ENCODE results near the gene SCN1A.

Gene SCN1A

DNA sequence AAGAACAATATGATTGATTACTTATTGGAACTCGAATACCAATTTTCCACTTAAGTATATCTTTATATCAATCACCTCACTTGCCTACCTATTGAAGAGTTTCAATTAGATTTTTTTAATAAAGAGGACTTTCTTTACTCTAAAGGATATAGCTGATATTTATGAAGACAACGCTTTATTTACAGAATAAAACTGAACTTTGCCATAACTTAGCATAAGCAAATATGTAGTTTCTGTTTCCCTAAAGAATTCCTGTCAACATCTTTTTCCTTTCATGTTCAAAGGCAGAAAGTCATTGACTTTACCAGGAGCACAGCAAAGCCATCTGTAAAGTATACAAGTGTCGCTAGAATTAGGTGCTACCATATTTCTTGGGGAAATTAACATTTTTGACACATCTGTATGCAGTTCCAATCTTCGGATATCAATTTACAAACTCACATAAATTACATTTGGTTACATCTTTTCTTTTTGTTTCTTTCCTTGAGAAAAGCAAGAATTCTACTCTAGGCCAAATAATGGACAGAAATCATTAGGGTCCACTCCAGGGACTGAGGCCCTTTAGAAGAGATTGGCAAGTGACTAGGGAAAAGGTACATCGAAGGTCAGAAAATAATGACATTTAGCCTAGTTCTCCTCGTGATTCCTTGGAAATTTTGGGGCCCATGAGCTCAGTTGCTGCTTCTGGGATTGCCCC, 7.5 kb upstream of the SCN1A start:
- Histone ChIP-seq H3K4me1 (ENCODE audit: control insufficient read depth, insufficient read depth, low read length) (no peaks in the 10 kb centered on the region), H3K9me3 (ENCODE audit: control insufficient read depth in 2 of 2, low read length in 2 of 2) (no peaks in the 10 kb centered on the region), H3K27me3 (ENCODE audit: control insufficient read depth in 1 of 2, insufficient read depth in 2 of 2, low read length in 2 of 2) (peaks cover 0 to 7% of the 10 kb centered on the region in 2 donors), H3K27ac (ENCODE audit: low read length) (no peak overlapping the region), H3K9ac (ENCODE audit: low read length in 2 of 2) (no peak overlapping the region), H3K4me3 (ENCODE audit: low read length in 2 of 2) (no peak overlapping the region), H3K36me3 (ENCODE audit: control insufficient read depth in 2 of 2, insufficient read depth in 2 of 2, low read length in 2 of 2) (no peaks in the 10 kb centered on the region)

GRCh38 chr2:166134252-166135151, 6.7 kb upstream of the SCN1A start:
- H3K9ac ChIP-seq (ENCODE audit: low read length in 2 of 2), result no peak overlapping the region
- no peaks in the 10 kb centered on the region for H3K4me1 ChIP-seq (ENCODE audit: control insufficient read depth, insufficient read depth, low read length)
- H3K4me3 ChIP-seq (ENCODE audit: low read length in 2 of 2), result no peak overlapping the region
- H3K27me3 ChIP-seq (ENCODE audit: control insufficient read depth in 1 of 2, insufficient read depth in 2 of 2, low read length in 2 of 2), result peaks cover 0 to 7% of the 10 kb centered on the region in 2 donors
- no peak overlapping the region for H3K27ac ChIP-seq (ENCODE audit: low read length)
- H3K9me3 ChIP-seq (ENCODE audit: control insufficient read depth in 2 of 2, low read length in 2 of 2), result no peaks in the 10 kb centered on the region
- H3K36me3 ChIP-seq (ENCODE audit: control insufficient read depth in 2 of 2, insufficient read depth in 2 of 2, low read length in 2 of 2), result no peaks in the 10 kb centered on the region

GRCh38 chr2:166133653-166134052, 5.8 kb upstream of the SCN1A start:
- H3K4me1 ChIP-seq (ENCODE audit: control insufficient read depth, insufficient read depth, low read length), result no peaks in the 10 kb centered on the region
- H3K4me3 ChIP-seq (ENCODE audit: low read length in 2 of 2), result no peak overlapping the region
- H3K9me3 ChIP-seq (ENCODE audit: control insufficient read depth in 2 of 2, low read length in 2 of 2), result no peaks in the 10 kb centered on the region
- no peaks in the 10 kb centered on the region for H3K36me3 ChIP-seq (ENCODE audit: control insufficient read depth in 2 of 2, insufficient read depth in 2 of 2, low read length in 2 of 2)
- peaks cover 0 to 7% of the 10 kb centered on the region in 2 donors for H3K27me3 ChIP-seq (ENCODE audit: control insufficient read depth in 1 of 2, insufficient read depth in 2 of 2, low read length in 2 of 2)
- H3K27ac ChIP-seq (ENCODE audit: low read length), result no peak overlapping the region
- H3K9ac ChIP-seq (ENCODE audit: low read length in 2 of 2), result no peak overlapping the region

GRCh38 chr2:166128156-166128505, 311 bp upstream of the SCN1A start:
- Histone ChIP-seq H3K4me3 (ENCODE audit: low read length in 2 of 2) (no peak overlapping the region), H3K27ac (ENCODE audit: low read length) (no peak overlapping the region), H3K27me3 (ENCODE audit: control insufficient read depth in 1 of 2, insufficient read depth in 2 of 2, low read length in 2 of 2) (peaks cover 0 to 2% of the 10 kb centered on the region in 2 donors), H3K9ac (ENCODE audit: low read length in 2 of 2) (no peak overlapping the region), H3K36me3 (ENCODE audit: control insufficient read depth in 2 of 2, insufficient read depth in 2 of 2, low read length in 2 of 2) (no peaks in the 10 kb centered on the region), H3K4me1 (ENCODE audit: control insufficient read depth, insufficient read depth, low read length) (no peaks in the 10 kb centered on the region), H3K9me3 (ENCODE audit: control insufficient read depth in 2 of 2, low read length in 2 of 2) (no peaks in the 10 kb centered on the region)

- H3K9me3 ChIP-seq (ENCODE audit: control insufficient read depth in 2 of 2, low read length in 2 of 2), result no peaks in the 10 kb centered on the region
- H3K4me1 ChIP-seq (ENCODE audit: control insufficient read depth, insufficient read depth, low read length), result no peaks in the 10 kb centered on the region
- no peak overlapping the region for H3K27ac ChIP-seq (ENCODE audit: low read length)
- no peaks in the 10 kb centered on the region for H3K36me3 ChIP-seq (ENCODE audit: control insufficient read depth in 2 of 2, insufficient read depth in 2 of 2, low read length in 2 of 2)
- peaks cover 0 to 2% of the 10 kb centered on the region in 2 donors for H3K27me3 ChIP-seq (ENCODE audit: control insufficient read depth in 1 of 2, insufficient read depth in 2 of 2, low read length in 2 of 2)
- no peak overlapping the region for H3K4me3 ChIP-seq (ENCODE audit: low read length in 2 of 2)
- H3K9ac ChIP-seq (ENCODE audit: low read length in 2 of 2), result no peak overlapping the region
Observed at GRCh38 chr2:166126007-166126639, 1.7 kb downstream of the SCN1A start.

GRCh38 chr2:166125557-166125956, 2.3 kb downstream of the SCN1A start:
- H3K36me3 ChIP-seq (ENCODE audit: control insufficient read depth in 2 of 2, insufficient read depth in 2 of 2, low read length in 2 of 2), result no peaks in the 10 kb centered on the region
- peaks cover 0 to 2% of the 10 kb centered on the region in 2 donors for H3K27me3 ChIP-seq (ENCODE audit: control insufficient read depth in 1 of 2, insufficient read depth in 2 of 2, low read length in 2 of 2)
- H3K9ac ChIP-seq (ENCODE audit: low read length in 2 of 2), result no peak overlapping the region
- no peaks in the 10 kb centered on the region for H3K9me3 ChIP-seq (ENCODE audit: control insufficient read depth in 2 of 2, low read length in 2 of 2)
- no peak overlapping the region for H3K4me3 ChIP-seq (ENCODE audit: low read length in 2 of 2)
- no peak overlapping the region for H3K27ac ChIP-seq (ENCODE audit: low read length)
- no peaks in the 10 kb centered on the region for H3K4me1 ChIP-seq (ENCODE audit: control insufficient read depth, insufficient read depth, low read length)

DNA sequence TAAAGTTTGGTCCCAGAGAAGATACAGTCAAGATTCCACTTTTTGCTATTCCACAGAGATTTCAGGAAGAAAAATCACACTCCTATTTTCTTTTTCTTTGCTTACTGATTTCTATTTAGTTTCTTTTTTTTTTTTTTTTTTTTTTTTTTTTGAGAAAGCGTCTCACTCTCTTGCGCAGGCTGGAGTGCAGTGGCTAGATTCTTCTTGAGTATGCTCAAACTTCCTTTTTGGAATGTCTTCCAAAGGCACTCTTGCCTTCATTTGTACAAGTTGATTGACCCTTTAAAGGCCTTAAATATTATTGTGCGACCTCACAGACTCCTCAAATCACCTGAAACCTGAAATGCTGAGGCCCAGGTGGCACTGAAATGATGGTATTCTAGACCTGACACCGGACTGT, 9.6 kb downstream of the SCN1A start:
- Histone ChIP-seq H3K36me3 (ENCODE audit: control insufficient read depth in 2 of 2, insufficient read depth in 2 of 2, low read length in 2 of 2) (no peaks in the 10 kb centered on the region), H3K4me3 (ENCODE audit: low read length in 2 of 2) (no peak overlapping the region), H3K9ac (ENCODE audit: low read length in 2 of 2) (no peak overlapping the region), H3K27ac (ENCODE audit: low read length) (no peak overlapping the region), H3K27me3 (ENCODE audit: control insufficient read depth in 1 of 2, insufficient read depth in 2 of 2, low read length in 2 of 2) (no peaks in the 10 kb centered on the region), H3K4me1 (ENCODE audit: control insufficient read depth, insufficient read depth, low read length) (no peaks in the 10 kb centered on the region), H3K9me3 (ENCODE audit: control insufficient read depth in 2 of 2, low read length in 2 of 2) (no peaks in the 10 kb centered on the region)

DNA sequence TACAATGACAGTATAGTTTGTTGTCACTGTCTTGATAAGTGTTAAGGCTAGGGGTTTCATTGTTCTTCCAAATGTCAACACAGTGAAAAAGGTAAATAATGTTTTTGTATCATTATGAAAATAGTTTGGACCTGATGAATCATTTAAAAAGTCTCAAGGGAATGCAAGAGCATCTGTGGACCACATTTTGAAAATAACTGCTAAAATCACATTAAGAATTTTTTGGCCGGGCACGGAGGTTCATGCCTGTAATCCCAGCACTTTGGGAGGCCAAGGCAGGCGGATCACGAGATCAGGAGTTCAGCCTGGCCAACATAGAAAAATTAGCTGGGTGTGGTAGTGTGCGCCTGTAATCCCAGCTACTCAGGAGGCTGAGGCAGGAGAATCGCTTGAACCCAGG, 10.3 kb downstream of the SCN1A start:
- Histone ChIP-seq H3K27ac (ENCODE audit: low read length) (no peak overlapping the region), H3K27me3 (ENCODE audit: control insufficient read depth in 1 of 2, insufficient read depth in 2 of 2, low read length in 2 of 2) (no peaks in the 10 kb centered on the region), H3K4me3 (ENCODE audit: low read length in 2 of 2) (no peak overlapping the region), H3K36me3 (ENCODE audit: control insufficient read depth in 2 of 2, insufficient read depth in 2 of 2, low read length in 2 of 2) (no peaks in the 10 kb centered on the region), H3K9ac (ENCODE audit: low read length in 2 of 2) (no peak overlapping the region), H3K4me1 (ENCODE audit: control insufficient read depth, insufficient read depth, low read length) (no peaks in the 10 kb centered on the region), H3K9me3 (ENCODE audit: control insufficient read depth in 2 of 2, low read length in 2 of 2) (no peaks in the 10 kb centered on the region)

- Histone ChIP-seq H3K4me3 (ENCODE audit: low read length in 2 of 2) (no peak overlapping the region), H3K4me1 (ENCODE audit: control insufficient read depth, insufficient read depth, low read length) (no peaks in the 10 kb centered on the region), H3K9me3 (ENCODE audit: control insufficient read depth in 2 of 2, low read length in 2 of 2) (peaks cover 0 to 2% of the 10 kb centered on the region in 2 donors), H3K27ac (ENCODE audit: low read length) (no peak overlapping the region), H3K36me3 (ENCODE audit: control insufficient read depth in 2 of 2, insufficient read depth in 2 of 2, low read length in 2 of 2) (no peaks in the 10 kb centered on the region), H3K27me3 (ENCODE audit: control insufficient read depth in 1 of 2, insufficient read depth in 2 of 2, low read length in 2 of 2) (no peaks in the 10 kb centered on the region), H3K9ac (ENCODE audit: low read length in 2 of 2) (no peak overlapping the region)
Observed at GRCh38 chr2:166115589-166115988, 12.2 kb downstream of the SCN1A start.

GRCh38 chr2:166112193-166112605, 15.6 kb downstream of the SCN1A start:
- H3K36me3 ChIP-seq (ENCODE audit: control insufficient read depth in 2 of 2, insufficient read depth in 2 of 2, low read length in 2 of 2), result no peaks in the 10 kb centered on the region
- no peak overlapping the region for H3K4me3 ChIP-seq (ENCODE audit: low read length in 2 of 2)
- no peak overlapping the region for H3K9ac ChIP-seq (ENCODE audit: low read length in 2 of 2)
- H3K27me3 ChIP-seq (ENCODE audit: control insufficient read depth in 1 of 2, insufficient read depth in 2 of 2, low read length in 2 of 2), result no peaks in the 10 kb centered on the region
- H3K9me3 ChIP-seq (ENCODE audit: control insufficient read depth in 2 of 2, low read length in 2 of 2), result peaks cover 0 to 3% of the 10 kb centered on the region in 2 donors
- no peak overlapping the region for H3K27ac ChIP-seq (ENCODE audit: low read length)
- no peaks in the 10 kb centered on the region for H3K4me1 ChIP-seq (ENCODE audit: control insufficient read depth, insufficient read depth, low read length)
